ENCODE data around the gene TEX13C.

The TEX13C gene

GRCh38 chrX:125319646-125320521, at the start of gene TEX13C:
TEX13C (plus strand) TSS chrX:125319871; CDS start chrX:125320120, 249 bp downstream.
- DNase-seq (ENCODE audit: low read depth, low spot score), result no peak
- ChIA-PET POLR2A (no interaction called here), CTCF (no interaction called here)
- no peak for TF ChIP-seq CTCF (IDR thresholded peaks at IDR 0.05; ENCODE audit: insufficient read depth, low read length, missing control alignments)
- no peak within 1 kb of the TSS for H3K4me3 ChIP-seq (ENCODE audit: low read depth, low read length)

GRCh38 chrX:125287282-125287681, 32.4 kb upstream of the TEX13C start:
- no peak overlapping the region for H3K4me3 ChIP-seq (ENCODE audit: low read depth, low read length)
- ChIA-PET POLR2A (no interaction called here), CTCF (no interaction called here)
- TF ChIP-seq CTCF (IDR thresholded peaks at IDR 0.05; ENCODE audit: insufficient read depth, low read length, missing control alignments), result no peak
- no peak for DNase-seq (ENCODE audit: low read depth, low spot score)

GRCh38 chrX:125288343-125288742, 31.3 kb upstream of the TEX13C start:
- ChIA-PET CTCF (no interaction called here), POLR2A (no interaction called here)

GRCh38 chrX:125289209-125289608, 30.5 kb upstream of the TEX13C start:
- ChIA-PET POLR2A (no interaction called here), CTCF (no interaction called here)
- no peak for DNase-seq (ENCODE audit: low read depth, low spot score)
- H3K4me3 ChIP-seq (ENCODE audit: low read depth, low read length), result no peak overlapping the region
- no peak for TF ChIP-seq CTCF (IDR thresholded peaks at IDR 0.05; ENCODE audit: insufficient read depth, low read length, missing control alignments)

More at GRCh38 chrX:125288343-125288742, 31.3 kb upstream of the TEX13C start:
- no peak for DNase-seq (ENCODE audit: low read depth, low spot score)
- no peak for TF ChIP-seq CTCF (IDR thresholded peaks at IDR 0.05; ENCODE audit: insufficient read depth, low read length, missing control alignments)
- H3K4me3 ChIP-seq (ENCODE audit: low read depth, low read length), result no peak overlapping the region

- TF ChIP-seq CTCF (IDR thresholded peaks at IDR 0.05; ENCODE audit: insufficient read depth, low read length, missing control alignments), result no peak
- no peak for DNase-seq (ENCODE audit: low read depth, low spot score)
- no peak overlapping the region for H3K4me3 ChIP-seq (ENCODE audit: low read depth, low read length)
- CTCF ChIA-PET, result no interaction called here
- POLR2A ChIA-PET, result no interaction called here
Observed at GRCh38 chrX:125289920-125290319, 29.8 kb upstream of the TEX13C start.

GRCh38 chrX:125291124-125291523, 28.5 kb upstream of the TEX13C start:
- CTCF ChIA-PET, result no interaction called here
- no peak for TF ChIP-seq CTCF (IDR thresholded peaks at IDR 0.05; ENCODE audit: insufficient read depth, low read length, missing control alignments)
- no peak for DNase-seq (ENCODE audit: low read depth, low spot score)
- H3K4me3 ChIP-seq (ENCODE audit: low read depth, low read length), result no peak overlapping the region
- POLR2A ChIA-PET, result no interaction called here

Data from AG04449 (cell line).